Spleen (tissue), 7 donors: Measurements from ENCODE around the gene TMSB15A.

ENCODE experiments used
- POLR2AphosphoS5 ChIP-seq, 3 donors: sonication (generic); formaldehyde crosslinking; IDR thresholded peaks; one replicate each; pipeline ENCODE4 v1.5.1; 2017; ENCODE audit warnings: antibody characterized with exemption in 3 of 3
- TF ChIP-seq, protein P1 (sequence below), 11 experiments: fragments of 200-600 bp in 7 of 11; fragments of 450-650 bp in 4 of 11; sonication (generic) in 4 of 11; IDR thresholded peaks in 8 of 11; conservative IDR thresholded peaks in 3 of 11; 1 replicate in 7 of 11; 2 replicates in 4 of 11; pipeline versions ENCODE4 v1.4.0 to v1.8.0; 2016 to 2021; ENCODE audit warnings: antibody characterized with exemption in 11 of 11, inconsistent platforms in 4 of 11, mild to moderate bottlenecking in 1 of 11
- donor health status: DM: no; HTN: no; CAD: no; lungs with moderate emphysema.
- donor health status: DM: no; HTN: no; CAD: no.
- donor health status: DM: no; HTN: no; CAD: no.

- no peak for TF ChIP-seq POLR2AphosphoS5 (IDR thresholded peaks at IDR 0.05)
- TF ChIP-seq, protein P1, sequence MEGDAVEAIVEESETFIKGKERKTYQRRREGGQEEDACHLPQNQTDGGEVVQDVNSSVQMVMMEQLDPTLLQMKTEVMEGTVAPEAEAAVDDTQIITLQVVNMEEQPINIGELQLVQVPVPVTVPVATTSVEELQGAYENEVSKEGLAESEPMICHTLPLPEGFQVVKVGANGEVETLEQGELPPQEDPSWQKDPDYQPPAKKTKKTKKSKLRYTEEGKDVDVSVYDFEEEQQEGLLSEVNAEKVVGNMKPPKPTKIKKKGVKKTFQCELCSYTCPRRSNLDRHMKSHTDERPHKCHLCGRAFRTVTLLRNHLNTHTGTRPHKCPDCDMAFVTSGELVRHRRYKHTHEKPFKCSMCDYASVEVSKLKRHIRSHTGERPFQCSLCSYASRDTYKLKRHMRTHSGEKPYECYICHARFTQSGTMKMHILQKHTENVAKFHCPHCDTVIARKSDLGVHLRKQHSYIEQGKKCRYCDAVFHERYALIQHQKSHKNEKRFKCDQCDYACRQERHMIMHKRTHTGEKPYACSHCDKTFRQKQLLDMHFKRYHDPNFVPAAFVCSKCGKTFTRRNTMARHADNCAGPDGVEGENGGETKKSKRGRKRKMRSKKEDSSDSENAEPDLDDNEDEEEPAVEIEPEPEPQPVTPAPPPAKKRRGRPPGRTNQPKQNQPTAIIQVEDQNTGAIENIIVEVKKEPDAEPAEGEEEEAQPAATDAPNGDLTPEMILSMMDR (IDR thresholded peaks at IDR 0.05 in 8 of 11, conservative IDR thresholded peaks at IDR 0.05 in 3 of 11): no peak
These were observed 17.8 kb downstream of the TMSB15A start for GRCh38 chrX:102498732-102499131.
